H9 (cell line): ENCODE data around the gene TNPO3. TPM values are rescaled to one million over a fixed set of nuclear protein-coding genes. Genes with fewer than 3 reads are reported as not detected.

ENCODE experiments used
- DNase-seq: peaks from one replicate; pipeline ENCODE4 v3.0.0-alpha.2; 2017
- H2AFZ ChIP-seq: one replicate; pipeline ENCODE4 v1.6.1; 2013; ENCODE audit warnings: mild to moderate bottlenecking, low read length, control low read depth, moderate library complexity
- H2AK5ac ChIP-seq: 2 replicates; pipeline ENCODE4 v1.6.1; 2013; ENCODE audit warnings: low read length, control low read depth, mixed read lengths; ENCODE audit not compliant: insufficient read length
- H2BK120ac ChIP-seq: one replicate; pipeline ENCODE4 v1.6.1; 2013; ENCODE audit warnings: low read depth, mild to moderate bottlenecking, low read length, control low read depth, inconsistent platforms; ENCODE audit not compliant: poor library complexity, severe bottlenecking
- H2BK12ac ChIP-seq: 2 replicates; pipeline ENCODE4 v1.6.1; 2013; ENCODE audit warnings: low read length, control low read depth, mixed read lengths, low read depth; ENCODE audit not compliant: insufficient read length
- H2BK15ac ChIP-seq: 2 replicates; pipeline ENCODE4 v1.6.1; 2013; ENCODE audit warnings: low read depth, low read length, control low read depth
- H2BK20ac ChIP-seq: one replicate; pipeline ENCODE4 v1.6.1; 2013; ENCODE audit warnings: low read depth, mild to moderate bottlenecking, low read length, control low read depth, inconsistent platforms; ENCODE audit not compliant: poor library complexity, severe bottlenecking
- H2BK5ac ChIP-seq: 2 replicates; pipeline ENCODE4 v1.6.1; 2013; ENCODE audit warnings: low read length, control low read depth, mixed read lengths; ENCODE audit not compliant: insufficient read length
- H3K14ac ChIP-seq: 2 replicates; pipeline ENCODE4 v1.6.1; 2013; ENCODE audit warnings: low read length, control low read depth; ENCODE audit not compliant: insufficient read depth
- H3K18ac ChIP-seq: 2 replicates; pipeline ENCODE4 v1.6.1; 2013; ENCODE audit warnings: low read depth, mild to moderate bottlenecking, mixed read lengths, low read length, control low read depth; ENCODE audit not compliant: insufficient read length
- H3K23ac ChIP-seq: 2 replicates; pipeline ENCODE4 v1.6.1; 2013; ENCODE audit warnings: low read length, control low read depth, mixed read lengths, low read depth; ENCODE audit not compliant: insufficient read length
- H3K23me2 ChIP-seq: 2 replicates; pipeline ENCODE4 v1.6.1; 2013; ENCODE audit warnings: low read depth, mild to moderate bottlenecking, mixed read lengths, low read length, control low read depth; ENCODE audit not compliant: insufficient read length, poor library complexity, severe bottlenecking
- H3K27ac ChIP-seq: 2 replicates; pipeline ENCODE4 v1.5.1; 2013; ENCODE audit warnings: low read length, control low read depth, mixed read lengths, low read depth; ENCODE audit not compliant: insufficient read length
- H3K27me3 ChIP-seq: 2 replicates; pipeline ENCODE4 v1.6.1; 2013; ENCODE audit warnings: low read length, control low read depth, inconsistent platforms; ENCODE audit not compliant: insufficient read depth
- H3K4ac ChIP-seq: 2 replicates; pipeline ENCODE4 v1.6.1; 2013; ENCODE audit warnings: low read depth, mild to moderate bottlenecking, control low read depth, inconsistent platforms, low read length, moderate library complexity
- H3K4me1 ChIP-seq: 2 replicates; pipeline ENCODE4 v1.6.1; 2013; ENCODE audit warnings: low read length, control low read depth, inconsistent platforms; ENCODE audit not compliant: insufficient read depth
- H3K4me2 ChIP-seq: 2 replicates; pipeline ENCODE4 v1.6.1; 2013; ENCODE audit warnings: low read length, control low read depth, mixed read lengths; ENCODE audit not compliant: insufficient read length, insufficient read depth
- H3K56ac ChIP-seq: 2 replicates; pipeline ENCODE4 v1.6.1; 2013; ENCODE audit warnings: low read depth, mild to moderate bottlenecking, mixed read lengths, low read length, control low read depth; ENCODE audit not compliant: insufficient read length
- H3K79me1 ChIP-seq: 2 replicates; pipeline ENCODE4 v1.6.1; 2013; ENCODE audit warnings: low read depth, mild to moderate bottlenecking, moderate library complexity, low read length, control low read depth, inconsistent platforms; ENCODE audit not compliant: insufficient read depth, poor library complexity, severe bottlenecking
- H3K79me2 ChIP-seq: 2 replicates; pipeline ENCODE4 v1.6.1; 2013; ENCODE audit warnings: low read length, control low read depth, inconsistent platforms; ENCODE audit not compliant: insufficient read depth
- H3K9ac ChIP-seq: 2 replicates; pipeline ENCODE4 v1.6.1; 2013; ENCODE audit warnings: low read length, control low read depth, mixed read lengths; ENCODE audit not compliant: insufficient read length; ENCODE audit errors: extremely low read depth
- H3K9me3 ChIP-seq: one replicate; pipeline ENCODE4 v1.6.1; 2013; ENCODE audit warnings: low read depth, low read length, inconsistent platforms; ENCODE audit not compliant: control insufficient read depth
- H3T11ph ChIP-seq: one replicate; pipeline ENCODE4 v1.6.1; 2013; ENCODE audit warnings: mild to moderate bottlenecking, low read length, control low read depth, inconsistent platforms
- H4K20me1 ChIP-seq: one replicate; pipeline ENCODE4 v1.6.1; 2013; ENCODE audit not compliant: control insufficient read depth, insufficient read length, insufficient read depth
- H4K5ac ChIP-seq: 2 replicates; pipeline ENCODE4 v1.6.1; 2013; ENCODE audit warnings: low read depth, mild to moderate bottlenecking, mixed read lengths, low read length, control low read depth; ENCODE audit not compliant: insufficient read length
- H4K8ac ChIP-seq: replicated peaks from 2 replicates; pipeline ENCODE4 v1.6.1; 2013; ENCODE audit warnings: low read length, control low read depth, mixed read lengths, low read depth; ENCODE audit not compliant: insufficient read length
- H4K91ac ChIP-seq: 2 replicates; pipeline ENCODE4 v1.6.1; 2013; ENCODE audit warnings: low read depth, mild to moderate bottlenecking, moderate library complexity, mixed read lengths, low read length, control low read depth; ENCODE audit not compliant: insufficient read length
- H3K27ac Mint-ChIP-seq, 3 experiments: 2 replicates in 2 of 3; 3 replicates in 1 of 3; pipeline ENCODE4 v1.8.0; 2020 to 2021; ENCODE audit warnings: mixed read lengths in 3 of 3, mild to moderate bottlenecking in 1 of 3, moderate library complexity in 1 of 3
- H3K27me3 Mint-ChIP-seq: 2 replicates; pipeline ENCODE4 v1.8.0; 2021; ENCODE audit warnings: low read depth, mild to moderate bottlenecking, moderate library complexity, mixed read lengths
- H3K36me3 Mint-ChIP-seq, 3 experiments: 2 replicates in 2 of 3; 3 replicates in 1 of 3; pipeline ENCODE4 v1.8.0; 2020 to 2021; ENCODE audit warnings: low read depth in 3 of 3, mixed read lengths in 3 of 3; ENCODE audit not compliant: insufficient read depth in 1 of 3
- H3K4me1 Mint-ChIP-seq, 2 experiments: 2 replicates each; pipeline ENCODE4 v1.8.0; 2020; ENCODE audit warnings: mixed read lengths in 2 of 2
- H3K4me3 Mint-ChIP-seq, 2 experiments: 2 replicates in 1 of 2; 3 replicates in 1 of 2; pipeline ENCODE4 v1.8.0; 2020 to 2021; ENCODE audit warnings: mild to moderate bottlenecking in 2 of 2, mixed read lengths in 2 of 2, moderate library complexity in 1 of 2
- H3K9me3 Mint-ChIP-seq, 2 experiments: 2 replicates in 1 of 2; 3 replicates in 1 of 2; pipeline ENCODE4 v1.8.0; 2020; ENCODE audit warnings: mild to moderate bottlenecking in 2 of 2, mixed read lengths in 2 of 2, moderate library complexity in 1 of 2
- WGBS: extraction: QIAGEN DNeasy Blood & Tissue Kit; methylation state at CpG from one replicate; pipeline ENCODE4 v1.1.7; 2013; ENCODE audit warnings: missing lambda C conversion rate, low lambda C conversion rate, mixed read lengths; ENCODE audit not compliant: insufficient read length; ENCODE audit errors: extremely low coverage; 5-methylcytosine and 5-hydroxymethylcytosine counted together
- total RNA-seq: library from RNA; stranded (reverse); gene quantifications from 2 replicates; pipeline ENCODE4 v1.2.1, GENCODE V29; 2021
- TF ChIP-seq, protein P1 (sequence below): fragments of 200-600 bp; sonication (generic); conservative IDR thresholded peaks from 3 replicates; pipeline ENCODE4 v1.8.0; 2021; ENCODE audit warnings: antibody characterized with exemption, mild to moderate bottlenecking

Gene TNPO3
- total RNA-seq, 1 experiment from 2014 or later, result 90.1 TPM

DNA sequence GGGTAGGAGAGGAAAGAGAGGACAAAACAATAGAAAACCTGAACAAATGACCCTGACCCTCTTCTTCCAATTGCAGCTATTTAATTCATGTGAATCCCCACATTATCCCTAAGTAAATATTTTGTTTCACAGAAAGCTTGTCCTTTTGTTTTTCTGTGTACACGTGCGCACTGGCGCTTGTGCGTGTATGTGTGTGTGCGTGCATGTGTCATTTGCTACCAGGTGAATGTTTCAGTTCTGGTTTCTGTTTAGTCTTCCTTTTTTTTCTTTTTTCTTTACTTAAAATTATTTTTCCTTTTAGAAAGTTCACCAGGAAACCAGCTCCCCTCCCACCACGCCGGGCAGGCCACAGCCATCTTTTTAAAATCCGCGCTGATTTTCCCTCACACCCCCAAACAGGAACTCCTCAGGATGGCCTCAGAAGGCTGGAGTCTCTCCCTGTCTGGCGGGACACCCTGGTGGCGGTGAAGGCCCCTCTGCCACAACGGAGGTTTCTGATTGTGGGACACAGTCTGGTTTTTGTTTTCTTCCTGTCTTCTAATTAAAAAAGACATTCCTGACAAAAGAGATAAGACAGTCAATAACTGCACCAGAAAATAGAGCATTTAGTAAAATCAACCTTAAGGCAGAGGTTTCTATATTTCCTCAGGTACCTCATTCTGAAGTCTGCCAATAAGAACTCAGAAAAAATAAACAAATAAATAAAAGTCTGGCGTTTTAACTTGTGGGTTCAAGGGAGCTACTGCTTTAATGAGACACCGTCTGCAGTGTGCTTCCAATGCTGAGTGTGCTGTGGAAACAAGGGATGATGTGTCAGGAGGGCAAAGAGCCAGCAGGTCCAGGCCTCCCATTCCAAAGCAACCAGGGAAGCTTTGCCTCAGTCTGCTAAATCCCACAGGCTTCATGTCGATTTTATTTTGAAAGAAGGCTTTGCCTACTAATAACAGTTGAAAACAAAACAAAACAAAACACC, 99.8 kb downstream of the TNPO3 start:
- WGBS, result no CpG with 5 or more reads among the region's 15 CpGs

More for the DNA sequence above, 99.8 kb downstream of the TNPO3 start:
- H3K18ac ChIP-seq, result no peak overlapping the region
- no peak overlapping the region for H2BK12ac ChIP-seq
- Mint-ChIP-seq H3K4me1 (peaks cover 31 to 33% of the 10 kb centered on the region in 2 experiments), H3K27ac (peak overlapping the region in 2 of 3 experiments; percentile 51 to 87; a peak in 4 of 7 replicates), H3K27me3 (no peaks in the 10 kb centered on the region), H3K4me3 (no peak overlapping the region), H3K9me3 (no peaks in the 10 kb centered on the region), H3K36me3 (peaks cover 20 to 75% (median 69%) of the 10 kb centered on the region in 3 experiments)
- peak overlapping the region; percentile 26 for H3K27ac ChIP-seq
- no peak for DNase-seq
- no peaks in the 10 kb centered on the region for H4K20me1 ChIP-seq
- H3K23me2 ChIP-seq, result no peaks in the 10 kb centered on the region
- H3K27me3 ChIP-seq, result no peaks in the 10 kb centered on the region
- H3K56ac ChIP-seq, result no peak overlapping the region
- H3T11ph ChIP-seq, result no peak overlapping the region
- no peaks in the 10 kb centered on the region for H3K79me1 ChIP-seq
- H2BK20ac ChIP-seq, result no peak overlapping the region
- no peak overlapping the region for H4K91ac ChIP-seq
- no peak overlapping the region for H2BK5ac ChIP-seq
- H3K79me2 ChIP-seq, result no peaks in the 10 kb centered on the region
- TF ChIP-seq, protein P1, sequence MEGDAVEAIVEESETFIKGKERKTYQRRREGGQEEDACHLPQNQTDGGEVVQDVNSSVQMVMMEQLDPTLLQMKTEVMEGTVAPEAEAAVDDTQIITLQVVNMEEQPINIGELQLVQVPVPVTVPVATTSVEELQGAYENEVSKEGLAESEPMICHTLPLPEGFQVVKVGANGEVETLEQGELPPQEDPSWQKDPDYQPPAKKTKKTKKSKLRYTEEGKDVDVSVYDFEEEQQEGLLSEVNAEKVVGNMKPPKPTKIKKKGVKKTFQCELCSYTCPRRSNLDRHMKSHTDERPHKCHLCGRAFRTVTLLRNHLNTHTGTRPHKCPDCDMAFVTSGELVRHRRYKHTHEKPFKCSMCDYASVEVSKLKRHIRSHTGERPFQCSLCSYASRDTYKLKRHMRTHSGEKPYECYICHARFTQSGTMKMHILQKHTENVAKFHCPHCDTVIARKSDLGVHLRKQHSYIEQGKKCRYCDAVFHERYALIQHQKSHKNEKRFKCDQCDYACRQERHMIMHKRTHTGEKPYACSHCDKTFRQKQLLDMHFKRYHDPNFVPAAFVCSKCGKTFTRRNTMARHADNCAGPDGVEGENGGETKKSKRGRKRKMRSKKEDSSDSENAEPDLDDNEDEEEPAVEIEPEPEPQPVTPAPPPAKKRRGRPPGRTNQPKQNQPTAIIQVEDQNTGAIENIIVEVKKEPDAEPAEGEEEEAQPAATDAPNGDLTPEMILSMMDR, result peak; percentile 44; the same call in 2 of the 3 replicates
- H3K4me1 ChIP-seq, result peaks cover 5% of the 10 kb centered on the region
- no peak overlapping the region for H2BK15ac ChIP-seq
- H3K23ac ChIP-seq, result no peak overlapping the region
- no peak overlapping the region for H4K8ac ChIP-seq
- no peak overlapping the region for H2AK5ac ChIP-seq
- H2BK120ac ChIP-seq, result no peak overlapping the region
- no peak overlapping the region for H4K5ac ChIP-seq
- H3K9me3 ChIP-seq, result no peaks in the 10 kb centered on the region
- no peak overlapping the region for H3K4ac ChIP-seq
- H3K9ac ChIP-seq, result no peak overlapping the region
- no peak overlapping the region for H3K14ac ChIP-seq
- no peak overlapping the region for H2AFZ ChIP-seq
- H3K4me2 ChIP-seq, result no peak overlapping the region
